Lower lobe of right lung (tissue), 2 donors: Measurements from ENCODE around the gene FCSK. TPM values are rescaled to one million over a fixed set of nuclear protein-coding genes. Genes with fewer than 3 reads are reported as not detected.

Source experiments
- ATAC-seq, 2 donors: fragments of 200-7000 bp; cut with Tn5 transposase; one replicate each; pipeline ENCODE4 v1.9.1; 2020 to 2022; ENCODE audit warnings: mild to moderate bottlenecking in 2 of 2, moderate library complexity in 2 of 2
- DNase-seq: peaks from one replicate; pipeline ENCODE4 v3.0.0-alpha.2; 2020
- H3K27ac ChIP-seq: fragments of 200-600 bp; one replicate; pipeline ENCODE4 v1.8.0; 2022
- H3K27me3 ChIP-seq: fragments of 200-600 bp; one replicate; pipeline ENCODE4 v1.8.0; 2022; ENCODE audit warnings: low read depth
- H3K36me3 ChIP-seq: fragments of 200-600 bp; one replicate; pipeline ENCODE4 v1.8.0; 2022; ENCODE audit warnings: mild to moderate bottlenecking
- H3K4me1 ChIP-seq: fragments of 200-600 bp; one replicate; pipeline ENCODE4 v1.8.0; 2022
- H3K4me3 ChIP-seq: fragments of 200-600 bp; one replicate; pipeline ENCODE4 v1.8.0; 2022; ENCODE audit warnings: mild to moderate bottlenecking
- H3K9me3 ChIP-seq: fragments of 200-600 bp; one replicate; pipeline ENCODE4 v1.8.0; 2022
- CTCF ChIP-seq: fragments of 200-600 bp; IDR thresholded peaks from one replicate; pipeline ENCODE4 v1.8.0; 2022; ENCODE audit warnings: antibody characterized with exemption, mild to moderate bottlenecking
- intact Hi-C: fragments of 100-400 bp; cut with DNase I; formaldehyde crosslinking; loops from one replicate; pipeline ENCODE4 v1.11.0; 2022
- total RNA-seq: library from RNA; stranded (reverse); fragmentation: NEBNext Ultra II Directional; extraction: Animal tissue kit (Norgen Biotek cat#: 25700); gene quantifications from one replicate; pipeline ENCODE4 v1.2.1, GENCODE V29; 2021
- donor health status: DM: no; HTN: yes; CAD: no; lungs with severe emphysema.

Gene FCSK
- total RNA-seq, 1 donor from 2014 or later, result 23.8 TPM

GRCh38 chr16:70472786-70473433, 18.5 kb downstream of the FCSK start:
- Histone ChIP-seq H3K36me3 (peaks cover 38% of the 10 kb centered on the region), H3K4me3 (no peak overlapping the region), H3K27ac (no peak overlapping the region), H3K27me3 (no peaks in the 10 kb centered on the region), H3K4me1 (peaks cover 9% of the 10 kb centered on the region), H3K9me3 (no peaks in the 10 kb centered on the region)
- ATAC-seq, result no peak
- no peak for TF ChIP-seq CTCF
- no peak for DNase-seq
- intact Hi-C loops, result no loop called here

- H3K36me3 ChIP-seq, result peaks cover 46% of the 10 kb centered on the region
- H3K9me3 ChIP-seq, result no peaks in the 10 kb centered on the region
- ATAC-seq, result no peak
- H3K27me3 ChIP-seq, result no peaks in the 10 kb centered on the region
- peaks cover 12% of the 10 kb centered on the region for H3K4me1 ChIP-seq
- H3K4me3 ChIP-seq, result no peak overlapping the region
- no peak for TF ChIP-seq CTCF
- no peak overlapping the region for H3K27ac ChIP-seq
- DNase-seq, result no peak
- intact Hi-C loops, result no loop called here
Measured at GRCh38 chr16:70473446-70474319, 19.3 kb downstream of the FCSK start.

GRCh38 chr16:70474320-70475053, 20.1 kb downstream of the FCSK start:
- no peak for TF ChIP-seq CTCF
- ATAC-seq, result no peak

GRCh38 chr16:70475054-70475871, 20.9 kb downstream of the FCSK start:
- intact Hi-C loops, result no loop called here
- H3K36me3 ChIP-seq, result peaks cover 62% of the 10 kb centered on the region

More at GRCh38 chr16:70474320-70475053, 20.1 kb downstream of the FCSK start:
- Histone ChIP-seq H3K27ac (no peak overlapping the region), H3K9me3 (no peaks in the 10 kb centered on the region), H3K27me3 (no peaks in the 10 kb centered on the region), H3K4me1 (peaks cover 20% of the 10 kb centered on the region), H3K4me3 (no peak overlapping the region), H3K36me3 (peaks cover 54% of the 10 kb centered on the region)
- intact Hi-C loops, result no loop called here
- no peak for DNase-seq

More at GRCh38 chr16:70475054-70475871, 20.9 kb downstream of the FCSK start:
- no peak for DNase-seq
- Histone ChIP-seq H3K27ac (no peak overlapping the region), H3K4me3 (no peak overlapping the region), H3K4me1 (peaks cover 24% of the 10 kb centered on the region), H3K9me3 (no peaks in the 10 kb centered on the region), H3K27me3 (no peaks in the 10 kb centered on the region)
- no peak for TF ChIP-seq CTCF
- ATAC-seq, result no peak
